NOMO-1 treated with dmso at 0.1 percent for 144 hours (cell line): ENCODE results near the gene ATP5MC3.

ENCODE experiments used
- DNase-seq: peaks from one replicate; lab custom pipeline; 2025; ENCODE audit not compliant: unreplicated experiment; lab: John Stamatoyannopoulos, UW

ATP5MC3 gene

DNA sequence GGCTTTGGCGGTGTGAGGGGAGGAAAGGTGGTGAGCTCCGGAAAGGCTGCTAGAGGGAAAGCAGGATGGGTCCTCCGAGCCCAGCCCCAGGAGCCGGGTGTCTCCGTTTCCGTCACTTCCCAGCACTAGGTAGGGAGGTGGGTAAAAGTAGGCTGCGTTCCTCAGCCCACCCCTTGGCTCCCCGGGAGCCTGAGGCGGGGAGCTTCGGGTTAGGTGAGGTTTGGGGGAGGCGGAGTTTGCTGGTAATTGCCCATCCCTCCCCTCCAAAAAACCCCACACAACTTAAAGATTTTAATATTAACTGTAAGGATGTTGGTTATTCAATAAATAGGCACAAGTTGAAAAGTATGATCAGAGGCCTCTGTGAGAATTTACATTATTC is 13.0 kb downstream of the ATP5MC3 start:
- DNase-seq = no peak

DNA sequence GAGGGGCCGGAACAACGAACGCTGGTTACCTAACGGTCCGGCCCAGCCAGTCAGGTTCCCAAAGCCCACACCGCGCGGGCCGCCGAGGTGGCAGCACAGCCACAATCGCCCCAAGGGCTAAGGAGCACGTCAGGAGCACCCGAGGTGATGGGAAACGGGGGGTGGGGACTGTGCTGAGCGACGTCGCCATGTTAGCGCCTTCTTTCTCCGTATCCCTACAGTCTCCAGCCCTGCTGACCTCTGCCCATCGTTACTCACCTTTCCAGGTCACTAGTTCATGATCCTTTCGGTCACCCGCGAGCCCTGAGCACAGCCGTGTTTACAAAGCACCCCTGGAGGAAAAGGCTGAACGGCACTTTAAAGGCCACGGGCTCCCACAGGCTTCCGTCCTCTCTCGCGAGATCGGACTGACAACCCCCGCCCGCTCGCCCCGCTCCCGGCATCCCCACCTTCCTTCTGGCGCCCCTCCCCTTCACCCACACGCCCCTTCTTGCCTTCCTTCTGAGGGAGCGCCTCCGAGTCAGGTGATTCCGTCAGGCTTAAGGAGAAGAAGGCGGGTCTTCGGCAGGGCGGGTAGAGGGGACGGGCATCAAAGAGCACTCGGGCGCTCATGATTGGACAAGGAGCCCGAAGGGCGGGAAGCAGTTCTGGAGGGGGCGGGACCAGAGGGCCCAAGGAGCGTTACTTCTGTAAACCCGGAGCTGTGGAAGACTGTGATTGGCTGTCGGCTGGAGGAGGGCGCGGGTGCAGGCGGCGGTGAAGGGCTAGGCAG is 13.5 kb downstream of the ATP5MC3 start, which contains the start of gene ATF2:
Gene ATF2, minus strand, starts transcription at position 412 of the 772 bp plus-strand sequence. CDS start 31,760 bp downstream, outside the sequence.
- peak; percentile 99 for DNase-seq

DNA sequence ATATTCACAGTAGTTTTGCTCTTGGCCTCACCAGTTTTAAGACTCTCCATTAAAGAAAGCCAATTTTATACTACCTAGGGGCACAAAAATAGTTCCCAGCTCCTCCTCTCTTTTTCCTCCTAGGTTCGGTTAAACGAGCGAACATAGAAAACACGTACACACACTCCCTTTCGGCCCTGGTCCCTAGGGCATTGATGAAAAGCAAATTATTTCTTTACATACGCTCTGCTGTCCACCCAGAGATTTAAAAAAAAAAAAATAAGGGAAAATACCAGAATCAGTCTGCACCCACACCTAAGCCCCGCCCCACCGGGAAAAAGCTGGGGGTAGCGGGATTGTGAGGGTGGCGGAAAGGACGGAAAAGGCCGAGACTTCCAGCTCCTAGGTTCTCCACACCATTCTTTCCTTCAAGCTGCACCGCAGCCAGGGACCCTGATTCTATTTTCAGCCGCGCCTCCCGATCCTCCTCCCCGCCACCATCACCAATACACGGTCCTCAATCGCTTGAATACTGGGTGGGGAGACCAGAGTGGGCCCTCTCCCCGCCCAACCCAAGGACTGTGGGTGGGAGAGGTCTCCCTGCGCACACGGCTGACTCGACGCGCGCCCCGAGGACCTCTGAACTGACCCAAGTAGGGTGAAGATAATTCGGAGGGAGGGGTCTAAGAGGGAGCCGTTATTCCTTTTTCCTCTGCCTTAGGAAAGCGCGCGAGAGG is 14.3 kb downstream of the ATP5MC3 start:
- DNase-seq = no peak

DNA sequence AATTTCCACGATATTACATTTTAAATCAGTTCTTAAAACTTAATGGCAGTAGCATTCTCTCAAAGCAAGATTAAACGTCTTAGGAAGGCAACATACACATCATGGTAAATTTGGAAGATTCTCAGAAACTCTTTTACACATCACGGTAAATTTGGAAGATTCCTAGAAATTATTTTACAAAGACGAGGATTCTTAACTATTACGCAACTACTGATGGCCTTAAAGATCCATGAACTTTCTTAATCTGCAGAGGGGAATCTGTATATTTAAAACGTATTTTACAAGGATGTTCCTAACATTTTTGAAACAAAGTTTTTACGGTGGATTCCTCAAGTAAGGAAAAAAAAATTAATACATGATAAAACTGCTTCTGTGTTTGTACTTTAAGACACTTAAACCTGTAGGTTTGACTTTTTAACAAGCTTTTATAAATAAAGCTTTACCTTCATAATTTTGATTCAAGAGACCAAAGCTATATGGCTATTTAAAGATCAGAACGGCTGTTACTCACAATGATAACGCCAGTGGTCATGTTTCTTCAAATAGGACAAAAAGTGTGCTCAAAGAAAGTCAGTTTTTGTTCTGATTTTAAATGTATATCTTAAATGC is 15.2 kb downstream of the ATP5MC3 start:
- no peak for DNase-seq

DNA sequence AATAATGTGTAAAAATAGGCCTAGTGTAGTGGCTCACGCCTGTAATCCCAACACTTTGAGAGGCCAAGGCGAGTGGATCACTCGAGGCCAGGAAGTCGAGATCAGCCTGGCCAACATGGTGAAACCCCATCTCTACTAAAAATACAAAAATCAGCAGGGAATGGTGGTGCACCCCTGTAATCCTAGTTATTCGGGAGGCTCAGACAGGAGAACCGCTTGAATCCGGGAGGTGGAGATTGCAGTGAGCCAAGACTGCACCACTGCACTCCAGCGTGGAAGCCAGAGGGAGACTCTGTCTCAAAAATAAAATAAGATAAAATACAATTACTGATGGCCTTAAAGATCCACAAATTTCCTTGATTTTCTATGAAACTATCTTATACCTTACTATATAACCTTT is 17.3 kb downstream of the ATP5MC3 start:
- DNase-seq = no peak

DNA sequence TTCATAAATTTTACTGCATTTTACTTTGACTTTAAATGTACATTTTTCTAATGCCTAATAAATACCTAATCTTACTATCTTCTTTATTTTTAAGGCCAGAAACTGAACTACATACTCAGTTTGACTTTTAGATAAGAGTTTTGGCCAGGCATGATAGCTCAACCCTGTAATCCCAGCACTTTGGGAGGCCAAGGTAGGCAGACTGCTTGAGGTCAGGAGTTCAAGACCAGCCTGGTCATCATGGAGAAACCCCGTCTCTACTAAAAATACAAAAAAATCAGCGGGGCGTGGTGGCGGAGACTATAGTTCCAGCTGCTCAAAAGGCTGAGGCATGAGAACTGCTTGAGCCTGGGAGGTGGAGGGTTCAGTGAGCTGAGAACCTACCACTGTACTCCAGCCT is 22.6 kb downstream of the ATP5MC3 start:
- no peak for DNase-seq

DNA sequence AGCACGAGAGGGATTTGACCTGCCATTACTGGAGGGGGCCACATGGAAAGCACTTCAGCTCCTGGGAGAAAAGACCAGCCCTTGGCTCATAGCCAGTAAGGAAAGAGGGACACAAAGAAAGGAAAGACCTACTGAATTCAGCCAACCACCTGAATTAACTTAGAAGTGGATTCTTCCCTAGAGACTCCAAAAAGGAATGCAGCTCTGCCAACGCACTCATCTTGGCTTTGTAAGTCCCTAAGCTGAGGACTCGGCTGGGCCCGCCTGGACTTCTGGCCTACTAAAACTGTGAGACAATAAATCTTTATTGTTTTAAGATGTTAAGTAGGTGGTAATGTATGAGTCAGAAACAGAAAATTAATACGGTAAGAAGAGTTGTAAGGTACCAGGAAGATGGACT is 25.0 kb downstream of the ATP5MC3 start:
- no peak for DNase-seq

DNA sequence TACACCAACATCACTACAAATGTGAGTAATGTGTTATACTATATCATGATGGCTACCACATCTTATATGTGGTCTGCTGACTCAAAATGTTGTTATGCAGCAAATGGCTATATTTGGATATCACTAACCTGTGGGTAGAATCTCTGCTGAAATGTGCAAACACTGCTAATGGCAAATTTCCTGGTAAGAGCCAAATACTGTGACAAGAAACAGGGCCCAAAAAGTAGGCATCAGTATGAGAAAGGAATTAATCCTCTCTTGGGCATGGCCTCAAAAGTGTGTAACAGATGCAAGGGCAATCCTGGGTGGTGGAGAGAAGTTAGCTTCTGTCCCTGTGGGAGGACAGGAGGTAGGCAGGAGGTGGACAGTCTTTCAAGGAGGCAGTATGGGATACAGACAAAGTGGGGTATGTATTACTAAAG is 26.8 kb downstream of the ATP5MC3 start:
- DNase-seq = no peak

DNA sequence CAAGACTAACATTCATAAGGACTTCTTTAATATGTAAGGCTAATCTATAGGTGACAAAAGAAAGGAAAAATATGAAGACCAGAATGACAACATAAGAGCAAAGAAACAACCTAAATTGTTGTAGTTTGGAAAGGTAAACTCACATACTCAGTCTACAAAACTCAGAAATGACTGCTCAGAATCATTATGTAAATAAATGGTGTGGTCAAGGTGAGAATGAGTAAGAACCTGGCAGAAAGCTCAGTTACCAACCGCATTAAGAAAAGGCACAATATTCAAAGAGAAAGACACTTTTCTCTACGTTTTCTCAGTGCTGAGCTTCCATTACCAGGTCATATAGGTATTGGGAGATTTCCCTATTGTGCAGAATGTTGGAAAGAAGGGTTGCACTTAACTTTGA is 29.3 kb downstream of the ATP5MC3 start:
- no peak for DNase-seq

DNA sequence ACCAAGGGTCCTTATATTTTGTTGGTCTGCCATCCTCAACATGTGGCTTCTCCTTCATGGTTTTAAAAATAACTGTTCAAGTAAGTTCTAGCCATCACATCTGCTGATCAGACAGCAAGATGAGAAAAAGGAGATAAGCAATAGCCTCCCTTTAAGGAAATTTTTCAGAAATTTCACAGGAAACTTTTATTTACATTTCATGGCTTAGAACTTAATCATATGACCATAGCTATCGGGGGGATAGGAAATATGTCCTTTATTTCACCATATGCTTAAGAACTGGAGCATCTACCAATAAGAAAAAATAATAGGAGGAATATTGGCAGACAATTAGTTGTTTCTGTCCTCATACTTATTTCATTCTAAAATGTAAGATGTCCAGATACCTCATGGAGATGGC is 29.7 kb downstream of the ATP5MC3 start:
- DNase-seq = no peak

DNA sequence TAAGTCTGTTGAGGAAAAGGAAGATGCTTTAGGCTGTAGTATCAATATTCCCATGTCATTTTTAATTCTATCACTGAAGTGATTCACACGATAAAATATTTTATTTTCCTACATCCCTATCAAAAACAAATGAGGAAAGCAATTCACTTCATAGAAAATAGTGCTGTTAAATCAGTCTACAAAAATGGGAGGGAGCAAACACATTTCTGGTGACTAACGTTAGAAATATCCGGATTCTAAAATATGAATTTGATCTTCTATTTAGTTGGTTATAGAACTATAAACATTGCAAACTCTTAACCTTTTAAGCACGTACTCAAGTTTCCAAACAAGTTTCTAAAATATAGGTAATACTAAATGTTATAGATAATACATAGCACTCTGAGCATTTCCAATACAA is 34.3 kb downstream of the ATP5MC3 start:
- DNase-seq = no peak

DNA sequence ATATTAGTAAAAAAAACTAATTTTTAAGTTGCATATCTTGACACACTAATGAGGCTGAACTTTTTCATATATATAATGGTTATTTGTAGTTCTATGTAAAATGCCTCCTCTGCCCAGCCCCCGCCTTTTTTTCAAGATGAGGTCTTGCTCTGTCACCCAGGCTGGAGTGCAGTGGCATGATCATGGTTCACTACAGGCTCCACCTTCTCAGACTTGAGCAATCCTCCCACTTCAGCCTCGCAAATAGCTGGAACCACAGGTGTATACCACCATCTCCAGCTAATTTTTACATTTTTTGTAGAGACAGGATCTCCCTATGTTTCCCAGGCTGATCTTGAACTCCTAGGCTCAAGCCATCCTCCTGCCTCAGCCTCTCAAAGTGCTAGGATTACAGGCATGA is 37.8 kb downstream of the ATP5MC3 start:
- no peak for DNase-seq

DNA sequence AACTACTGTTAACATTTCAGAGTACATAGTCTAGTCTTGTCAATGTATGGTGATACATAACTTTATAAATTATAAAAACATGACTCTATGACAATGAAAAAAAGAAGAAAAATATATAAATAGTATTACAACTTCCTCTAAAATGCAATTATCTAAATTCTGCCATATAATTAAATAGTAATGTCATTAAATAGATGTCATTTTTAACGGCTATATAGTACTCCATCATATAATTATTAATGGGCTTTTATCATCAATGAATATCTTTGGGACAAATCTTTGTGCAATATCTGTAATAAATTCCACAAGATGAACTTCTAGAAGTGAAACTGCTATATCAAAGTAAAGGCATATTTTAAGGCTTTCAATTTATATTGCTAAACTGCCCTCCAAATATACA is 38.3 kb downstream of the ATP5MC3 start:
- no peak for DNase-seq

DNA sequence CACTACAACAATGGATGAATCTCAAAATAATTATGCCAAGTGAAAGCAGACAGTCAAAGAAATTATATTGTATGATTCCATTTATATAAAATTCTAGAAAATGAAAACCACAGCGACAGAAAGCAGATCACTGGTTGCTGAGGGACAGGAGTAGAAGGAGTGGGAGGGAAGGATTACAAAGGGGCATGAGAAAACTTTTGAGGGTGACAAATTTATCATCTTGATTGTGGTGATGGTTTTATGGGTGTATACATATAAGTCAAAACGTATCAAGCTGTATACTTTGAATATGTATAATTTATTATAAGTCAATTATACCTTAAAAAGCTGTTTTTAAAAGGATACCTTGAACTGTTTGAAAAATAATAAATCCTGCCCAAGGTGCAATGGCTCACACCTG is 41.2 kb downstream of the ATP5MC3 start:
- no peak for DNase-seq

DNA sequence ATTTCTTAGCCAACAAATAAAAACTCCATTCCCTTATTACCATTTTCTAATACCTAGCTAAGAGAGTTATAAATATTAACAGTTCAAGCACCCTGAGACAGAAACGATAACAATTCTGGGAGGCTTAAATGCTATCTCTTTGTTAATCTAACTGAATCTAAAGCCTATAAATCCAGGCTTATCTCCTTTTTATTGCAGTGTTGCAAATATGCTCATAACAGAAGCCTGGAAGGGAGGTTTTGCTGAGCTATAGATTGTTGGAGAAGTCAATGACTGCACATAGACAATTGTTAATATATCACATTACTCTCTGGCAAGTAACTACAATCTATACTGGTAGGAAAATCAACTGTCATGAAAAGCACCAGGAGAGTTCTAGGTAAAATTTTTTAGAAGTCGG is 43.7 kb downstream of the ATP5MC3 start:
- DNase-seq = no peak

DNA sequence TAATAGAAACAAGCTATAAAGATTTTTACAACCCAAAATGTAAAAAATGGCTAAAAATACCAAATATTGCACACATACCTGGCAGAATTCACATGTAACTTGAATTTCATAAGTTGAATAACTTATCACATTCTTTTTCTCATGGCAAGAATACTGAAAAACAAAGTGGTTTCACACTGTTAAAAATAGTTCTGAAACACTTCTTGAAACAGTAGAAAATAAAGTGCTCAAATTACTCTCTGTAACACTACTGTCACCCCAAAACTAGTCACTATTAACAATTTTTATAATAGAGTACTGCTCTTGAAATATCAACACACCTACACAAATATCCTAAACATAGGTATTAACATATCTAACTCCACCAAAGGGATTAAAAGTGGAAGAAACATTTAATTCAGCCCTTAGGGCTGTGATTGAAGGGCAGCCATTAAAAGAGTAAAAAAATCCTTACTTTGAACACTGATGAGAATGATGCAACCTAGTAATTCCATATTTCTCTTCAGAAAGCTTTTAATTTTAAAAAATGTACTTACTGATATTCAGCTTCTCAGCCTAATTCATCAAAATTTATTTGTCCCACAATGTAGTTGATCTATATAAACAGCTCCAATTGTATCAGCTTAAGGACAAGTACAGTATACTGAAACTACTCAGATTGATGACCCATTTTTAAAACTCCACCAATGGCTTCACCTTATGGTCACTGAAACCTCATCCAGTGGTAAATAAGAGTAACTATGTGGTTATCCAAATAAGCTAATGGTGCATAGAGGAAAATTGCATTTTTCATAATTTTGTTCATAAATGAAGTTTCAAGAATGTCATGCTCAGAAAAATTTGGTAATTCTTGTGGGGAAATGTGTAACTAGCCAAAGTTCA is 44.9 kb downstream of the ATP5MC3 start:
- no peak for DNase-seq

DNA sequence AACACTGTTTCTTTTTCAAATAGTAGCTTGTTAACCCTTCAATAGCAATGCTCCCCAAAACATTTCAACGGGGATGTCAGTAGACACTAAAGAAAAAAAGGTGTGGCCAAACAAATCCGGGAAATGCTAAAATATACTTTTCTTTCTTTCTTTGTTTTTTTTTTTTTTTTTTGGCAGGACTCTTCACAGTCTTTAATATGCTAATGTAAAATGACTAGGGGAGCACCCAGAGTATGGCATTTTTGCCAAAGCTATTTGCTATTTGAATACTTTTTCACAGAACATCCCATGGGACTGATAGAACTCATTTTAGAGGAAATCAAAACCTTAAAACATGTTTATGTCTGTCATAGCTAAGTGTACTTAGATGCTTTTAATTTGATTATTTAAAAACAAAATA is 45.6 kb downstream of the ATP5MC3 start:
- no peak for DNase-seq

DNA sequence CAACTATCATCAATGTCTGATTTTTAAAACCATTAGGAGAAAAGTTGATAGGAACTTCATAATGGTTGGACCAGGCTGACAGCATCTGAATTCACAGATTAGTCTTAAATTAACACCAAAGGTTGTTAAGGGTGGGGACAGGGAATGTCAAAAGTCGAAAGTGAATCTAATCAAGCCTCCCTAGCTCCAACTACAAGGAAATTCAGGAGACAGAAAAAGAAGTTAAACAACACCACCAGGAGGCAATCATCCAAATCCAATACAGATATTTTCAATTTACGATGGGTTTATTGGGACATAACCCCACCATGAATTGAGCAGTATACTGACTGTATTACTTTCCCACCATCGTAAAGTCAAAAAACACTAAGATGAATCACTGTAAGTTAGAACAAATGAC is 46.3 kb downstream of the ATP5MC3 start:
- DNase-seq = no peak

DNA sequence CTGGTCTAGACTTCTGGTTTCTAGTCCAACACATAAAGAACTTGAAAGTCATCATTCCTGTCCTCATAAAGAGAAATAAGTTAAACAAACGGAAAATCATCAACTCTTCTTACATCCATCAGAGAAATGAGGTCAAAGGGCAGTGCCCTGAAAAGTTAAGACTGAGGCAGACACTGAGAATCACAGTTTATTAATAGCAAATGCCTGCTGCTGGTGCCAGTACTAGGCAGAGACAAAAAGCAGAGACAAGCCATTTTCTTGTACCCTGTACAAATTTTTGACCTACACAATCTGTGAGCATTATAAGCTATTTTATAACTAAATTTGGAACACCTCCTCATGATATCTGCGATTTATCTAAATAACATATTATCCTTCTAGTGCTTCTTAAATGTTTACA is 50.3 kb downstream of the ATP5MC3 start:
- DNase-seq = no peak

DNA sequence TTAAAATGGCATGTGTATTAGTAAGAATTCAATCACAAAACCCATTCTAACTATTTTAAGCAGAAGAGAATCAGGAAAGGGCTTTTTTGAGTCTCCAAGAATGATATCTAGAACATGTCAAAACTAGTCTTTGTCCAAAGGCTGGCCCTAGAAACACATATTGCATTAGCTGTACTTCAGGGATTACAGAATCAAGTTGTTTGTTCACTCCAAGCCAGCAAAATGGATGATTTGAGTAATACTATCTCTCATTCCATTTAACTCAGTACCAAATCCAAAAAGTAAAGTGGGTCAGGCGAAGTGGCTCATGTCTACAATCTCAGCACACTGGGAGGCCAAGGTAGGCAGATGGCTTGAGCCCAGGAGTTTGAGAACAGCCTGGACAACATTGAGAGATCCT is 54.8 kb downstream of the ATP5MC3 start:
- no peak for DNase-seq
